NCI-H2107 treated with DMSO at 0.1 percent for 48 hours (cell line): Measurements from ENCODE around the gene OSBPL6.

Experiments used
- DNase-seq: peaks from one replicate; lab custom pipeline; 2025; ENCODE audit not compliant: unreplicated experiment; lab: John Stamatoyannopoulos, UW

The OSBPL6 gene

DNA sequence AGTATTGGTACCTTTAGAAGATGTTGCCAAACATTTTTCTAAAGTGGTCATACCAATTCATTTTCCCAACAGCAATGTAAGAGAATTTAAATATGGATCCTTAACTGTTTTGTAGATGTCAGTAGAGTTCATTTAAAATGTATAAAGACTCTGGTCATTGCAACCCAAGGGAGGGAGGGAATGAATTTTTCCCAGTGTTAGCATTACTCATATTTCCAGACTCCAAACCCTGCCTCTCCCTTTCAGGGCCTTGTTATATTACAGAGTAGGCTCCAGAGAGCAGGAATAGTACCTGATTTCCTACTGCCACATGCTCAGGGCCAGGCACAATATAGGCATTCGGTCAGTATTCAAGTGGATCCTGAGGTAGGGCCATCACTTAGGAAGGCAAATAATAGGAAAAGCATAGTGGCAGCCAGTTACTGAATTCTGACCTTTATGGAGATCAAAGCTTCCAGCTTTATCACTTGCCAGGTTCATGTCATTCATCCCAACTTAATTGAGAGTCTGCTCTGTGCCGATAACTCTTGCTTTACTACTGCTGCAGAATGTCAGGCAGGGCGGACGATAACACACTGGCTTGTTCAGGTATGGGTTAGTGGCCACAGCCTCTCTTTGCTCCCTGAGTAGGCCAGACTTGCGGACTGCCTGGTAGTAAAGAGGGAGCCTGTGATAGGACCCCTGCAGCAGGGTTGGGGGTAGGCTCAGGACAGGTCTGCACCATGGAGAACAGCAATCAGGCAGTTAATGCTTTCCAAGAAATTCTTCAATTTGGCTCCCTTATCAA, 75.3 kb downstream of the OSBPL6 start:
- DNase-seq = no peak

DNA sequence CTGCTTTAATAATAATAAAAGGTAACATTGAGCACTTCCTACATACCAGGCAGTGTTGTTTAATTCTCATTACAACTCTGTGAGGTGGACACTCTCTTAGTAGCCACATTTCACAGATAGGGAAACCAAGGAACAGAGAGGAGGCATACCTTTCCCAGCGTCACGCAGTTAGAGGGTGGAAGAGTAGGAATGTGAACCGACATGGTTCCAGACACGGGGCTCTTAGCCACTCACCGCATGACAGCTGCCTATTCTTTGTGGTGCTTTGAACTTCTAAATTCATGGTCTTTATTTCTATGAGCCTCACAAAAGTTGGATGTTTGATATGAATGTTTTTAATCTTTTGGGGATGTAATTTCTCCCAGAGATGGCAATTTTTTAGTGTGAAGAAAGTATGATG, 76.0 kb downstream of the OSBPL6 start:
- no peak for DNase-seq

DNA sequence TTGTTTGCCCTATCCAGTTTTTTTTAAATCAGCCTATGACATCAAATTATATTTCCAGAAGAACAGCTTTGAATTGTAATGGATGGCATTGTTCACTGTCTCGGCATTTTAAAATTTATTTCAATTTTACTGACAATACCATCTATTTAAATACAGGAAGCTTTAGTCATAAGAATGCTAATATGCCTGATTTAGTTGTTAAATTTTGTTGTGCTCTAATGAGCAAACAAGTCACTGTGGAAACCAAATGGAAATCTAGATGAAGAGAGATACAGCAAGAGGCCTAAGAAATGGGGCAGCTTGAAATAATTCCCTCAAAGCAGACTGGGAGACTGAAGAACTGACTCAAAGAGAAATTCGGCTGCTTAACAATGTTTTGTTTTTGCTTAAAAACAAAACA, 76.8 kb downstream of the OSBPL6 start:
- no peak for DNase-seq

DNA sequence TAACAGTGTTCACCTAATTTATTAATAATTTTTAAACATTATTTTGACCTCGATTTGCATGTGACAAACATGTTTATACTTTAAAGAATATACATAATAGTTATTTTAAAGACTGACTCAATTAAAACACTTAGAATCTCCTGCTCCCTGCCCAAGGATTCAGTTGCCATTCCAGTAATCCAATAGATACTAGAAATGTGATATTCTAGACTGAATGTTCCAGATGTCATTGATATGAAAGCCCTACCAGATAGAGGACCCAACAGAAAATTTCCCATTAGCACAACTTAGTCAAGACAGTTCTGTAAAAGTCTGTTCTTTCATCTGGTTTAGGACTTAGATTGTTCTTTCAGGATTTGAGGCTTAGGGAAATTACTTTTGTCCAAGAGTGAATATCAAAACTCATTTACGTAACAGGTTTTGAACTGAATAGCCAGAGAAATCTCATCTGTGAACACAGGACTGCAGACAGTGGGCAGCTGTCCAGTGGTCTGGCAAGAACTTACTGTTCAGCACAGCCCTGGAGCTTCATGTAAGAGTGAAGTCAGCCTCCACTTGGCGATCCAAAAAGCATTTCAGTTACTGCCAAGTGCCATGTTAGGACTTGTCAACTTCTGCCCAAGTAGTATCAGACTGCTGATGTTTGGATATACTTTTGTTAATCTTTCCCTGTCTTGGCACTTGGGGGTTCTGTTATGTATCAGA, 77.5 kb downstream of the OSBPL6 start:
- DNase-seq = no peak

DNA sequence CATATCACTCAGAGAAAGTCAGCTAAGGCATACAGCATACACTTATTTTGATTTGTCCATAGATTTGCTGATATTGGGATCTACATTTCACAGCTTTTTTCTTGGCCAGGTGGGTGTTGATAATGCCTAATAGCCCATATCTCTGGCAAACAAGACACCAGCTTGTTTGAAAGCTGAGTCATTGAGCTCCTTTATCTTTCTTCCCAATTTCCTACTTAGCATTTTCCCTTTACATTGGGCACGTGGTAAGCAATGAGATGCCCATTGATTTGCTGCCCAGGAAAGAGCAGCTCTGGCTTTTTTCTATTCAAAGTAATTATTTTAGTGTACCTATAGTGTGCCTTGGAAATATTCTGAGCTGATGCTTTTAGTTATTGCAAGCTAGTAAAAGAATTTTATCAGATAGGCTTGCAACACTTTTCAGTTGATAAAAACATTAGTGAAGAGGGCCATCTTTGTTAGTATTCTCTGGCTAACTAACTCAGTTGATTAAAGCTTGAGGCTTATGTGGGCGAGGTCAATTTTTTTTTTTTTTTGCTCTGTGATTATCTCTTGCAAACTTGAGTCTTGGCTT, 79.6 kb downstream of the OSBPL6 start:
- no peak for DNase-seq

DNA sequence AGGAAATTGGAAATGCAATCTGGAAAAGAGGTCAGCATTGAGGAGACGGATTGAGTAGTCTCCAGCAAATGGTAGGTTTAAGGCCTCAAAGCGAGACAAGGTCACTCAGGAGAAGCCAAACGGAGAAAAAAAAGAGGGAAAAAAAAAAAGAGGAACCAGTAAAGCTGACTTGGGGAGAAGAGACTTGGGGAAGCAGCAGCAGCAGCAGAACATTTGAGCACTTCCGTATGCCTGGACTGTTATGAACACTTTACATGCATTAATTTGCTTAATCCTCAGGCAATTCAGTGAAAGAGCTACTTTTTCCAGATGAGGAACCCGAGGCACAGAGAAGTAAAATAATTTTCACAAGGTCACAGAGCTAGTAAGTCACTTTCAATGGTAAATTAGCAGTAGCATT, 81.3 kb downstream of the OSBPL6 start:
- no peak for DNase-seq

DNA sequence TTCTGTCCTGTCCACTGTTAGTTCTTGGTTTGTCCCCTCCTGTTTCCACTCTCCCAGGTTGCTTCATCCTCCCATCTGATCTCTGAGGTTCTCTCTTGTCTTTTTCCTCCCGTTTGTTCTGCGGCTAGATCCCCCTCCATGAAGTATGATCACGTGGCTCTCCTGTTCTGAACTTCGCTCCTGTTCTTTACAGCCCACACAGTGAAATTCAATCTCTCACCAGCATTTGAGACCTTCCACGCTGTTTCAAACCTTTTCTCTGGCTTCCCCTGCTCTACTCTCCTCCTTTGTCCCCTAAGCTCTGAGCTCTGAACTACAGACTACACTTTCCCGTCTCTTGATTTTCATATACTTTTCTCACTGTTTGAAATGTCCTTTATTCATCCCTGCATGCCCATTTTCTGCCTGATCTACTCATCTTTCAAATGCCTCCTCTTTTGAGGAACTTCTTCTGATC, 83.5 kb downstream of the OSBPL6 start:
- DNase-seq = peak; percentile 70

DNA sequence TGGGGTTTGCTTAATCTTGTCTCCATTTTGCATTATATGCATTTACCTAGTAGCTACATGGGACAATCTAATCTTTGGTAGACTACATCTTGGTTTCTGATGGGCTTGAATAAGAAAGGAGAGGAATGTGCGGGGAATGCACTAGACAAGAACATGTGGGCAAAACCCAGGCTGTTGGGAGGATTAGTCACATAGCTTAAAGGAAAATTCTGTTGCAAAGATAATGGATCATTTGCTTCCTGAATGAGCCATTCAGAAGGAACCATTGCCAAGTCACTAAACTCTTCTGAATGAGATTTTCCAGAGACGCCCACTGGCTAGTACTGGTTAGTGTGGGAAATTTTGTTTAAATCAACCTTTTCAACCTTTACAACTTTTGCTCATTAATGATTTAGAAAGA, 84.8 kb downstream of the OSBPL6 start:
- no peak for DNase-seq

DNA sequence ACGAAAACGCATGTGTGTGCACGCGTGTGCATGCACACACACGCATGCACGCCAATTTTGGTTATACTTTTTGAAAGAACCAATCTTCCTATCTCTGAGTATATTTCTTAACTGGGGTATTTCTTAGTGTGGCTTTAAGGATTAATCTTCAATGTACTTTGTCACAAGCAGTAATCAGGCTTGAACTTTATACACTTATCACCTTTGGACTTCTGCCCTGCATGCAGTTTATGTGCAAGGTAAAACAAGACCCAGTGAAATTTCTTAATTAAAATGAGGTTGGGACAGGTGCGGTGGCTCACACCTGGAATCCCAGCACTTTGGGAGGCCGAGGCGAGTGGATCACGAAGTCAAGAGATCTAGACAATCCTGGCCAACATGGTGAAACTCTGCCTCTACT, 85.3 kb downstream of the OSBPL6 start:
- no peak for DNase-seq

DNA sequence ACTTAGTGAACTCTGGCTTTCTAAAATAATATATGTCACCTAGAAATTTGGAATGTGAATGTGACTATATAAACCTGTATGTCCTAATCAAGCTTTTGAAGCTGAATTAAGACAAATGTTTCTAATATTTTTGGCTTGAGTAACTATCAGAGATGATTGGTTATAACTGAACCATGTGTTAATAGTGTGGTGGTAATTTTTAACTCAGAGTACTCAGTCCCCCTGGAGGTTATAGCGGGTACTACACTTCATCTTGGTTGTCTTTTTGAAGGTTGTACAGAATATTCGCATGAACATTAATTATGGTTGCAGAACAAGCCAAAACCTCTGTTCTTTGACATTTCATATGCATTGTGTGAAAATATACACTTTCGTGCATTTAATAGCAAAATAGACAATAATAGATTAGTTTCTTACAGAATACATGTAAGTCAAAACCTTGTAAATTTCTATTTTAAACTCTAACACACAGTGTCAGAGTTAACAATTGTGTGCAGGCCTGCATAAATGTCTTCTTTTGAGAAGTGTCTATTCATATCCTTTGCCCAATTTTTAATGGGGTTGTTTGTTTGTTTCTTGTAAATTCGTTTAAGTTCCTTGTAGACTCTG, 86.0 kb downstream of the OSBPL6 start:
- DNase-seq = peak; percentile 11

DNA sequence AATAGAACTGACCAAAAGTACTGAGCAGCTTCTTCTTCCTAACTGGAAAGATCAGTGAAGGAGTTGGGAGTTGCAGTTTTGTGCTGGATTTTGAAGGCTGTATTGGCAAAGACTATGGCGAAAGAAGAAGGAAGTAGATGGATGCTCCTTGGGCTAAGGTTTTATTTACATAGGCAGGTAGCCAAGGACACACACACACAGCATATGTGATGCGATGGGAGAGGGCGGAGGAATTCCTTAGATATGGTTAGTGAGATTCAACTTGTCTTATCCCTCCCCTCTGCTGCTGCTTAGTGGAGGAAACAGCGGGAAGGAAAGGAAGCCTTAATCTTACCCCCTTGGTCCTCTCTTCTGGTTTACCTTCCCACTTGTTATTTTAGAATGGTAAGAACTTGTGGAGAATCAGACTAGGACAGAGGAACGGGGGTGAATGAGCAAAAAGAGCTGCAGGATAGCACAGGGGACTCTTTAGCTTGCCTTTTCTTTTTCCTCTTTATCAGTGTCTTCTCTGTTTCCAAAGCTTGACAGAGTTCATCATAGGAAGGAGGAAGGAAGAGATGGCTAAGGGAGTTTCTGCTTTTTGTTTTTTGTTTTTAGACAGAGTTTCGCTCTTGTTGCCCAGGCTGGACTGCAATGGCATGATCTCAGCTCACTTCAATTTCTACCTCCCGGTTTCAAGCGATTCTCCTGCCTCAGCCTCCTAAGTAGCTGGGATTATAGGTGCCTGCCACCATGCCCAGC, 87.9 kb downstream of the OSBPL6 start:
- no peak for DNase-seq

DNA sequence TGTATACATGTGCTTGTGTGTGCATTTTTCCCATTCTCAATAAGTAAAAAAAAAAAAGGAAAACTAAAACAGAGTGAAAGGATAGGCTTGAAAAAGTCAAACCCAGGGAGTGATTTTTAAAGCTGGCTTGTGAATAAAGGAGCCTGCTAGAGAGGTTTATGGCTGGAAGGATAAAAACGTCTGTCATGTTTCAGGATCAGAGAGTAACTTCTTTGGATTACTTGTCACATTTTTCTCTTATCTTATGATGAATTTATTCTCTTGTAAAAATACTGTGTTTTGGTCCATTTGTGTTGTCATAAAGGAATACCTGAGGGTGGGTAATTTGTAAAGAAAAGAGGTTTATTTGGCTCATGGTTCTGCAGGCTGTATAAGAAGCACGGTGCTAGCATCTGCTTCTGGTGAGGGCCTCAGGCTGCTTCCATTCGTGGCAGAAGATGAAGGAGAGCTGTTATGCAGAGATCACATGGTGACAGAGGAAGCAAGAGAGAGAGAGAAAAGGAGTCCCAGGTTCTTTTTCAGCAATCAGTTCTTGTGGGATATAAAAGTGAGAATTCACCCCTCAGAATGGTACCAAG, 89.1 kb downstream of the OSBPL6 start:
- no peak for DNase-seq

DNA sequence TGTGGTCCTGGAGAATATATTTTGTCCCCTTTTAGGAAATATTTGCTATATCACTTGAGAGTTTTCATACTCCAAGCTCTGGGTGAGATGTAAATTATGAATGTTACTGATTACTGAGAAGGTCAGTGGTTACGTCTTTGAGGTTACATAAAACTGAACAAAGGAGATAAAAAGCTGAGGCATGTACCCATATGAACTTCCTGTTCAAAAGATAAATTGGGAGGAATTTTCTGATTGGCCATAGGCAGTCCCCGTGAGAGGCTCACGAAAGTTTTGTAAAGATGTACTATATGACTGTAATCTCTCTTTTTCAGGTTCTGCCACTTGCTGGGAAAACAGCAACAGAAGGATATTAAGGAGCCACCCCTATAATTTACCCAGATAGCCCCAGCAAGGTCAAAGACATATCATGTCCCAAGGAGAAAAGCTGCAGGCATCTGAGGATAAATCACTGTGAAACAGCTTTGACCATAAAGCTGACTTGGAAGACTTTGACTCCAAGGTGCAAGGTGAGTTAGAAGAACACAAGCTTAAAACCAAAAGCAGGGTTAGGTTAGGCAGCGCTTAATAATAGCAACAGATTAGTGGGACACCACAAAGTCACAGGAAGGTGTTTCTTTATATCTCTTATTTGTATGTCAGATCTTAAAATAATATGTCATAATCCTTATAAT, 90.4 kb downstream of the OSBPL6 start:
- DNase-seq = no peak

DNA sequence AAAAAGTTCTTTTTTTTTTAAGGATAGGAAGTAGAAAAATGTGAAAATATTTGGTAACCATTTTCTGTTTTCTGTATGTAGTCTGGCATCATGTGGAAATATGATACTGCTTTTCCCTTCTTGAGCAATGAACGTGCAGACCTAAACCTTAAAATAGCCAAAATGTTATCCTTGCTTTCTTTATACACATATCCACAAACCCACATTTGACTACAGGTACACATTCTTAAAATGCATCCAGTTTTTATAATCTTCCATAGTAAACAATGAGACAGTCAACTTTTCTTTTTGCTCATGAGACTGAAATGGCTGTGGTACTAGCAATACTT, 90.9 kb downstream of the OSBPL6 start:
- DNase-seq = no peak

DNA sequence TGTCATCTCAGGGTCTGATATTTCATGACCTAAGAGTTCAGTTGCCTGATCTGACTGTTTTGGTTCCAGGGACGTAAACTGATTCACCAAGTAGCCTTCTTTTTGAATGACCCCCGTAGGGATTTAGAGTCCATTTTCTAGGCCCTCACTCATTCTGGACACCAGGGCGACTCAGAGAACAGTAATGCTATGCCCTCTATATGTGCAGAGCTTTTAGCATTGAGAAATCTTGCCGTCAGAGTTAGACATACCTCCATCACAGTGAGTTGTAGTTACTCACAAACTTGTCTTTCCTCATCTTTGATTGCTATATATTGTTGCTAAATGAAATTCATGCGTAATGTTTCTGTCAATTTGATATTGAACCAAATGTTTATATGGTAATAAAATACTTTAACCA, 92.3 kb downstream of the OSBPL6 start:
- DNase-seq = no peak

DNA sequence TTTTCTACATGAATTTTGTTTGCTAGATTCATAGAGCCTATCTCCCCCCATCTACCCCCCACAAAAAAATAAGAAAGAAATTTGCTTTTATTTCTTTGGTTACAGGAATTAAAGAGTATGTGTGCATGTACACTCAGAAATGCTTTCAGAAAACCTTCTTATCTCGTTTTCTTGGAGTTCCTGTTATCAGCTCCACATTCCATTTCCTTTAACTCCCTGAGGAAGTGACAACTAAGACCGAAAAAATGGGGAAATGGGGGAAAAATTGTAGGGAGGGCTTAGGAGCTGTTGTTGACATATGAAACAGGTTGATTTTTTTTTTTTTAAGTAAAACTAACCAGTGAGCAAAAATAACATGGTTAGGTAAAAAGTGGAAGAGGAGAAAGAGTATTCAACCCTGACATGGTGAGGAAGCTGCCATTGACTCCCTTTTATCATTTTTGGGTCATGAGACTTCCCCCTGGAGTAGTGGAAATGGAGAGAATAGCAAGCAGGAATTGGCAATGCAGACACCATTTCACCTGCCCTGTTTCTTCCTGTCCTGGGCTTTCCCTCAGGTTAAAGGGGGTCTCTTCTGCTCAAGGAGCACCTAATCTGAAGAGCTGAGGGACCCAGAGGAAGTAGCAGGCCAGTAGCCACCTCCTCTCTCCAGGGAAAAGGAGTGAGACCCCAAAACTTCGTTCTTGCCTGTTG, 93.5 kb downstream of the OSBPL6 start:
- DNase-seq = no peak

DNA sequence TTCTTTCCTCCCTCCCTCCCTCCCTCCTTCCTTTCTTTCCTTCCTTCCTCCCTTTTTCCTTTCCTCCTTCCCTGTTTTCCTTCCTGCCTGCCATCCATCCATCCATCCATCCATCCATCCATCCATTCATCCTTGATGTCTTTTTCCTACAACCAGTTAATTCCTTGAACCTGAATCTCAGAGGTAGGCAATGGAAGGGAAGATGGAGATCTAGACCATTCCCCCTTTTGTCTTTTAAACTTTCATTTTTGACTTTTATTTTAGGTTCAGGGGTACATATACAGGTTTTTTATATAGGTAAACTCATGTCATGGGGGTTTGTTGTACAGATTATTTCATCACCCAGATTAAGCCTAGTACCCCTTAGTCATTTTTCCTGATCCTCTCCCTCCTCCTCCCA, 97.4 kb downstream of the OSBPL6 start:
- no peak for DNase-seq

DNA sequence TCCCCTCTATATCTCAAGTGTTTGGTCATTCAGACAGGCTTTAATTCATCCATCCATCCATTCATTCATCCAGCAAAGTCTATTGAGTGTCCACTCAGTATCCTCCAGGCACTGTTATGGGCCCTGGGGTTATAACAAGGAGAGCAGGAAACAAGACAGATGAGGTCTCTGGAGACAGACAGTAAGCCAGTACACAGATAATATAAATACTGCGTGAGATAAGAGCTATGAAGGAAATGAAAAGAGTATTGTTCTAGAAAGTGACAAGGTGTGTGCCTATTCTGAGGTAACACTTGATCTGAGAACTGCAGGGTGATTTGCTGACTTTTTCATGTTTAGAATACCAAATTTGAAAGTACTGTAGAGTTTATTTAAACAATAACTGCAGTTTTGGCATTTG, 98.3 kb downstream of the OSBPL6 start:
- no peak for DNase-seq

DNA sequence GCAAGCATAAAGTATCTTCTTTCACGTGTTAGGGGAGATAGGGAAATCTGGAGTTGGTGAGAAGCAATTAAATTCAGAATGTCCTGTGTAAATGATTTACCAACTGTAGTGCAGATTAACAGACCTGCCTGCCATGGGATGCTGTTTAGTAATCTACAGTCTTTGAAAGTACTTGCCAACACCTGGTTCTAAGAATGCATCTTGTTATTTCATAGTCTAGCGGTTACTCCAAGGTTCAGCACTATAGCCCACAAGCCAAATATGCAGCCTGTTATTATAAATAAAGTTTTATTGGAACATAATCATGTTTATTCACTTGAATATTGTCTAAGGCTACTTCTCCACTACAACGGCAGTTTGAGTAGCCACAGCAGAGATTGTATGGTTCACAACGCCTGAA, 100.8 kb downstream of the OSBPL6 start:
- DNase-seq = no peak

DNA sequence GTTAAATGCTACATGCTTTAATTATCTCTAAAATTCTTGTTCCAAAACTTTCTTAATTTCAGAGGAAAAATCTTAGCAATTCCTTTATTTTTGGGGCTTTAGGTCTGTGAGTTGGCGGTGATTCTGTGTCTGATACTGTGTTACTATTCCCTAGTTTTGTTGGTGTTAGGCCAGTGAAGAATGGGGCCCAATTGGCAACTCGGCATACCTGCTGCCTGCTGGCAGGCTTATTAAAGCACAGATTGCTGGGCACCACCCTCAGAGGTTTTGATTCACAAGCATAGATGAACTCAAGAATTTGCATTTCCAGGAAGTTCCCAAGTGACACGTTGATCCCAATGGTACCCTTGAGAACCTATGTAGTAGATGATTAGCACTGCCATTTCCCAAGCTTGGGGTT, 101.6 kb downstream of the OSBPL6 start:
- no peak for DNase-seq
